ENCODE results near the gene ZNF618.

GRCh38 chr9:113997610-113998009 lies 121.5 kb downstream of the ZNF618 start:
- TF ChIP-seq CTCF (conservative IDR thresholded peaks at IDR 0.05; ENCODE audit: low read depth in 2 of 2) = no peak
- TF ChIP-seq EZH2 (IDR thresholded peaks at IDR 0.05; ENCODE audit: low read depth, unreplicated experiment) = no peak
- no peak for TF ChIP-seq POLR2AphosphoS5 (IDR thresholded peaks at IDR 0.05; ENCODE audit: low read depth)
- no peak for TF ChIP-seq EZH2phosphoT487 (IDR thresholded peaks at IDR 0.05; ENCODE audit: unreplicated experiment)
- TF ChIP-seq REST (IDR thresholded peaks at IDR 0.05; ENCODE audit: unreplicated experiment) = no peak
- TF ChIP-seq JUNB (IDR thresholded peaks at IDR 0.05; ENCODE audit: unreplicated experiment) = no peak
- no peak for TF ChIP-seq ETS1 (IDR thresholded peaks at IDR 0.05)
- no peak for TF ChIP-seq CREB1 (CRISPR knock-in tag; IDR thresholded peaks at IDR 0.05; ENCODE audit: low read depth)
